HG03066 (cell line): ENCODE results near the gene PPP1R3F.

Source experiments
- ATAC-seq: cut with Tn5 transposase; IDR thresholded peaks from one replicate; pipeline ENCODE4 v1.9.1; 2021; ENCODE audit warnings: low read depth; ENCODE audit not compliant: unreplicated experiment

The PPP1R3F gene

DNA sequence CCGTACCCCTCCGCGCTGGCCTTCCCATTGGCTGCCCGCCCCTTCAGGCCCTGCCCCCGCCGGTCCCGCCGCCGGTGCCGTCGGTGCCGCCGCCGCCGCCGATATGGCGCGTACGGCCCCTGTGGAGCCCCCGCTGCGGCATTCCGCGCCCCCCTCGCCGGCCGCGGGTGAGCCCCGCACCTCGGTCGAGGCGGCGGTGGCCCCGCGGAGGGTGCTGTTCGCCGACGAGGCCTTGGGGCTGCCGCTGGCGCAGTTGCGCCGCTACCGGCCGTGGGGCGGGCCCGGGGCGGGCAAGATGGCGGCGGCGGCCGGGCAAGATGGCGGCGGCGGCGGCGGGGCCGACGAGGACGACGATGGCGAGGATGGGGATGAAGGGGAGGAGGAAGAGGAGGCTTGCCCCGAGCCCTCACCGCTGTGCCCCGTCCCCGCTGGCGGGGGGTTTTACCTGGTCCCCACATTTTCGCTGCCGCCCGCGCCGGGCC lies at the start of gene PPP1R3F:
Gene PPP1R3F, plus strand, starts transcription at position 27 of the 482 bp plus-strand sequence. Its CDS starts 77 bp downstream, at position 104.
- ATAC-seq, result peak; percentile 6

DNA sequence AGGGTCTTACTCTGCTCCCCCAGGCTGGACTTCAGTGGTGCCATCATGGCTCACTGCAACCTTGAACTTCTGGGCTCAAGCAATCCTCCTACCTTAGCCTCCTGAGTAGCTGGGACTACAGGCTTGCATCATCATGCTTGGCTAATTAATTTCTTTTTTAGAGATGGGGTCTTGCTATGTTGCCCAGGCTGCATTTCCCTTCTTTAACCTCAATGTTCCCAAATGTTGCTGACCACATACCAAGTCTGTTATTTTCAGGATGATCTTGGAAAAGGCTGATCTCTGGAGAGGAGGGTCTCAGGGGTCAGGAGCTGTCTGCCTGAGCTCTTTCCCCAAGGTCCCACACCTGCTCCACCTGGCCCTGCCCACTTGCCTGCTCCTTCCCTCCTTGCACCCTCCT lies 49.5 kb upstream of the PPP1R3F start:
- ATAC-seq, result no peak

DNA sequence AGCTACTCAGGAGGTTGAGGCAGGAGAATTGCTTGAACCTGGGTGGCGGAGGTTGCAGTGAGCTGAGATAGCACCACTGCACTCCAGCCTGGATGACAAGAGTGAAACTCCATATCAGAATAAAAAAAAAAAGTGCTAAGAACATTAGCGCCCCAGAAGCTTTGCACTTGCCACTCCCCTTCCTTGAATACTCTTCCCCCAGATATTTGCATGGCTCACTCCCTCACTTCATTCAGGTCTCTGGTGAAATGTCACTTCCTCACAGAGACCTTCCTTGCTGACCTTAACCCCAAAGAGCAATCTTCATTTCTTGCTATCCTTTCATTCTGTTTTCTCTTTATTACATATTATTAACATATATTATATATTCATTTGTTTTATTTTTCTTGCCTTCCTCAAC lies 47.7 kb upstream of the PPP1R3F start:
- ATAC-seq, result no peak

- no peak for ATAC-seq
Observed at GRCh38 chrX:49225858-49226257, 43.7 kb upstream of the PPP1R3F start.

DNA sequence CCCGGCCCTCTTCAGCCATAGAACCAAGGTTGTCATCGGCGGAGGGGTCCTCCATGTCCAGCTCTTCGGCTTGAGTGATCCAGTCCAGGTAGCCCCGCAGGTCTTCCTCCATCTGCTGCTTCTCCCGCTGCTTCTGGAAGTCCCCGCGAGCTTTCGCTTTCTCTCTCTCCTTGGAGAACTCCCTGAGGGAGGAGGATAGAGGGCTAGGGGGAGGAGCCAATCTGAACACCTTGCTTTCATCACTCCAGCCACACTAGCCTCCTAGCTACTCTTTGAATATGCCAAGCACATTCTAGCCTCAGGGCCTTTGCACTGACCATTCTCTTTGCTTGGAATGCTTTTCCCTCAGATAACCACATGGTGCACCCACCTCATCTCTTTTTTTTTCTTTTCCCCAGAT lies 42.6 kb upstream of the PPP1R3F start:
- no peak for ATAC-seq

- ATAC-seq, result no peak
Observed at GRCh38 chrX:49227726-49228125, 41.9 kb upstream of the PPP1R3F start.

GRCh38 chrX:49228185-49228584 lies 41.4 kb upstream of the PPP1R3F start:
- ATAC-seq, result no peak

GRCh38 chrX:49230500-49231232 lies 38.9 kb upstream of the PPP1R3F start:
- ATAC-seq, result peak; percentile 68

DNA sequence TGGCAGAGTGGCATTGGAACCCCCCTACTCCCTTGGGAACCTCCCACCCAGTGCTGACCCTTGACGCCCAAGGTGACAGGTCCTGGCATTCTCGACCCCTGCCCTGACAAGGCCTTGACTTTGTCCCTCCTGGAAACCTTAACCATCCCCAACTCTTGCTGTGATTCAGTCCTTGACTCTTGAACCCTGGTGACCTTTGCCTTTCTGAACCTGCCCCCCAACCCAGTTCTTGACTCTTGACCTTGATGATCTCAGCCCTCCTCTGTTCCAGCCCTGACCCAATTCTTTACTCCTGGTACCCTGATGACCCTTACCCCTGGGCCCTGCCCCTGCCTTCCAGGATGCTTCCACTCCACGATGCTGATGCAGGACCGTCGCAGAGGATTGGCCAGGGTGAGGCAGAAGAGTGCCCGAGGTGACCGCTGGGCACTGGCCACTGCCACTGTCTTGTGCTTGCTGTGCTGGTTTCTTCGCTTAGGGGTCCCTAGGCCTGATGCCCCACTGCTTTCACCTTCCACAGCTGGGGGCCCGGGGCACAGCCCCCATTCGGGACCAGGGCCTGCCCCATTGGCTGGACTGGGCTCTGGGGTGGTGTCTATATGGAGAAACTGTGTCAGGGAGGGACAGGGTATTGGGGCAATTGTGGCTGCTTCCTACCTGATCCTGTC lies 38.1 kb upstream of the PPP1R3F start:
- ATAC-seq, result no peak

DNA sequence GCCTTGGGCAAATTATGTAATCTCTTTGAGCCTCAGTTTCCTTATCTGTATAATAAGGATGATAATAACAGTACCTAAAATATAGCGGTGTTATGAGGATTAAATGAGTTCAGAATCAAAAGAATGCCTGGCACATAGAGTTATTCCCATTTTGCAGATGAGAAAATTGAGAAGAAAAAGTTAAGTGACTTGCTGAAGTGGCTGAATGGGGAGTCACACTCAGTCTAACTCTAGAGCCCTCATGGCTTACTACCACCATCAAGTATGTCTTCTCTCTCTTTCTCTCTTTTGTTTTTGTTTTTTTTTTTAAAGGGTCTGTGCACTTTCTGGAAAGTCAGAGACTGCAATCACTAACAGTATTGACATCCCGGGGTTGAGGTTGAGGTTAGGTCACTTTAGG lies 37.1 kb upstream of the PPP1R3F start:
- ATAC-seq, result no peak

- no peak for ATAC-seq
Observed at GRCh38 chrX:49233176-49233575, 36.4 kb upstream of the PPP1R3F start, which contains the start of gene CACNA1F. CACNA1F (minus strand) TSS chrX:49233340; CDS start chrX:49233309, 31 bp downstream.

GRCh38 chrX:49233887-49234555 lies 35.6 kb upstream of the PPP1R3F start:
- ATAC-seq, result no peak

DNA sequence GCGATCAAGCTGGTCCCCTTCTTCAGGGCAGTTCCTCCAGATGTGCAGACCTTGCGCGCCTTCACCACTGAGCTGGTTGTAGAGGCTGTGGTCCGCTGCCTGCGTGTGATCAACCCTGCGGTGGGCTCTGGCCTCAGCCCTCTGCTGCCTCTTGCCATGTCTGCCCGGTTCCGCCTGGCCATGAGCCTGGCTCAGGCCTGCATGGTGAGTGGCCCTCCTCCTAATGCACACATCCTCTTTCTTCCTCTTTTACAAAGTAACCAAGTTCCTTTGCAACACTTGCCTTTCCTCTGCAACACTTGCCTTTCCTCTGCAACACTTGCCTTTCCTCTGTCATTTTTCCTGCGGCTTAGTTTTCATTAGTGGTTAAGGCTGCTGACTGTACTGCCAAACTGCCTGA lies 32.5 kb upstream of the PPP1R3F start:
- no peak for ATAC-seq

- ATAC-seq, result no peak
Observed at GRCh38 chrX:49238735-49239134, 30.9 kb upstream of the PPP1R3F start.

- no peak for ATAC-seq
Observed at GRCh38 chrX:49242545-49243066, 27.0 kb upstream of the PPP1R3F start.

GRCh38 chrX:49243166-49243565 lies 26.4 kb upstream of the PPP1R3F start:
- no peak for ATAC-seq

GRCh38 chrX:49244207-49244606 lies 25.4 kb upstream of the PPP1R3F start:
- no peak for ATAC-seq

GRCh38 chrX:49246541-49246940 lies 23.1 kb upstream of the PPP1R3F start:
- no peak for ATAC-seq

DNA sequence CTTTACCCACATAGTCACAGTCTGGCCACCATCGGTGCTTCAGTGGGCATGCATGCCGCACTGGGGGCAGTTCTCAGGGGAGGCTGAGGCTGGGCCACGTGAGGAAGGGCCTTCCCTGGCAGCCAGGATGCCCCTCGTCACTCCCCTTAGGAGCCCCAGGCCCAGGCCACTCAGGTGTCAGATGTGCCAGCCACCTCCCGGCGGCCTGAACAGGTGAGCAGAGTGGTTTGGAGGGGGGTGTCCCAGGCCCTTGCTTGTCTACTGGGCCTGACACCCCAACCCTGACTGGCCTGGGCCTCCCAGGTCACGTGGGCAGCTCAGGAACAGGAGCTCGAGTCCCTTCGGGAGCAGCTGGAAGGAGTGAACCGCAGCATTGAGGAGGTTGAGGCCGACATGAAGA lies 22.2 kb upstream of the PPP1R3F start:
- no peak for ATAC-seq

- no peak for ATAC-seq
Observed at GRCh38 chrX:49247916-49248811, 21.4 kb upstream of the PPP1R3F start.
